Omental fat pad (tissue), 4 donors: ENCODE results near the gene ZBTB2. TPM values are rescaled to one million over a fixed set of nuclear protein-coding genes. Genes with fewer than 3 reads are reported as not detected.

ENCODE experiments used
- ATAC-seq: fragments of 150-250 bp; one replicate; pipeline ENCODE4 v1.9.1; 2016; ENCODE audit warnings: mild to moderate bottlenecking, moderate library complexity; ENCODE audit not compliant: low FRiP score
- DNase-seq: peaks from one replicate; pipeline ENCODE4 v3.0.0-alpha.2; 2019; ENCODE audit warnings: low spot score
- CTCF ChIP-seq, 3 donors: fragments of 450-650 bp; IDR thresholded peaks; one replicate each; pipeline ENCODE4 v1.5.1; 2016 to 2017; ENCODE audit warnings: antibody characterized with exemption in 3 of 3, mild to moderate bottlenecking in 3 of 3, moderate library complexity in 2 of 3
- total RNA-seq, 4 donors: library from RNA; depleted of rRNA; stranded (reverse); fragments of >200 nt; gene quantifications; one replicate each; pipeline ENCODE4 v1.1.0, GENCODE V29; 2016

Gene ZBTB2
- total RNA-seq, 4 donors from 2014 or later: 9.3 to 27.1 (median 16.6) TPM

- TF ChIP-seq CTCF (IDR thresholded peaks at IDR 0.05): no peak
- DNase-seq (no peak), ATAC-seq (no peak)
These were observed 55.4 kb downstream of the ZBTB2 start for GRCh38 chr6:151335930-151336329.

DNA sequence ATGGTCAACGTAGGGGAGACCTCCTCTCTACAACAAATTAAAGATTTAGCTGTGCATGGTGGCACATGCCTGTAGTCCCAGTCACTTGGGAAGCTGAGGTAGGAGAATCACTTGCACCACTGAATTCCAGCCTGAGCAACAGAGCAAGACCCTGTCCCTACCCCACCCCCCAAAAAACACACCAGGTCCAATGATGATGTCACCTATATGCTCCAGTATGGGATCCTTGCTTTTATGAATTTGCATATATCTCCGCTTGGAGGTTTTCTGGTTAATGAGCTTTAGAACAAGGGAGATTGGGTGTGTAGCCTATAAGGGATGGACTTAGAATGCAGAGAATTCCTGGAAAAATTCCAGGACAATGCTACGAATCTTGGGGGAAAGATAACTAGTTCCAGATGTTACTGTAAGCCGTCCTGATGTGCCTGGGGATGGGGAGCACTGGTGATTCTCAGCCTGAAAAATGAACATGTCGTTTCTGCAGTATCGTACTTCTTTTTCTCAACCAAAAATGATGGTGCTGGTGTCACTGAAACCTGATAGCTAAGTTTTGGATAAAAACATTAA is 61.1 kb downstream of the ZBTB2 start:
- DNase-seq: no peak
- TF ChIP-seq CTCF (IDR thresholded peaks at IDR 0.05): no peak

GRCh38 chr6:151327101-151327500 is 64.3 kb downstream of the ZBTB2 start:
- TF ChIP-seq CTCF (IDR thresholded peaks at IDR 0.05): no peak
- DNase-seq (no peak), ATAC-seq (no peak)

More for the DNA sequence above, 61.1 kb downstream of the ZBTB2 start:
- no peak for ATAC-seq

- no peak for TF ChIP-seq CTCF (IDR thresholded peaks at IDR 0.05)
- DNase-seq (no peak), ATAC-seq (no peak)
These were observed 65.1 kb downstream of the ZBTB2 start for GRCh38 chr6:151326116-151326825.

- DNase-seq: peak; percentile 65
- ATAC-seq: peak; percentile 74
- TF ChIP-seq CTCF (IDR thresholded peaks at IDR 0.05): no peak
These were observed 66.0 kb downstream of the ZBTB2 start for GRCh38 chr6:151325075-151326050.

- DNase-seq (no peak), ATAC-seq (no peak)
- no peak for TF ChIP-seq CTCF (IDR thresholded peaks at IDR 0.05)
These were observed 66.9 kb downstream of the ZBTB2 start for GRCh38 chr6:151324488-151324825.
